GDM1 (cell line): ENCODE measurements around the gene CFAP251.
"Not testable (repeated sequence)": the region's sequence is repeated elsewhere in the genome, so short reads cannot be mapped to it uniquely, and the experiment has no call there.

Experiments
- DNase-seq: peaks from one replicate; lab custom pipeline; 2025; lab: John Stamatoyannopoulos, UW

The CFAP251 gene, protein sequence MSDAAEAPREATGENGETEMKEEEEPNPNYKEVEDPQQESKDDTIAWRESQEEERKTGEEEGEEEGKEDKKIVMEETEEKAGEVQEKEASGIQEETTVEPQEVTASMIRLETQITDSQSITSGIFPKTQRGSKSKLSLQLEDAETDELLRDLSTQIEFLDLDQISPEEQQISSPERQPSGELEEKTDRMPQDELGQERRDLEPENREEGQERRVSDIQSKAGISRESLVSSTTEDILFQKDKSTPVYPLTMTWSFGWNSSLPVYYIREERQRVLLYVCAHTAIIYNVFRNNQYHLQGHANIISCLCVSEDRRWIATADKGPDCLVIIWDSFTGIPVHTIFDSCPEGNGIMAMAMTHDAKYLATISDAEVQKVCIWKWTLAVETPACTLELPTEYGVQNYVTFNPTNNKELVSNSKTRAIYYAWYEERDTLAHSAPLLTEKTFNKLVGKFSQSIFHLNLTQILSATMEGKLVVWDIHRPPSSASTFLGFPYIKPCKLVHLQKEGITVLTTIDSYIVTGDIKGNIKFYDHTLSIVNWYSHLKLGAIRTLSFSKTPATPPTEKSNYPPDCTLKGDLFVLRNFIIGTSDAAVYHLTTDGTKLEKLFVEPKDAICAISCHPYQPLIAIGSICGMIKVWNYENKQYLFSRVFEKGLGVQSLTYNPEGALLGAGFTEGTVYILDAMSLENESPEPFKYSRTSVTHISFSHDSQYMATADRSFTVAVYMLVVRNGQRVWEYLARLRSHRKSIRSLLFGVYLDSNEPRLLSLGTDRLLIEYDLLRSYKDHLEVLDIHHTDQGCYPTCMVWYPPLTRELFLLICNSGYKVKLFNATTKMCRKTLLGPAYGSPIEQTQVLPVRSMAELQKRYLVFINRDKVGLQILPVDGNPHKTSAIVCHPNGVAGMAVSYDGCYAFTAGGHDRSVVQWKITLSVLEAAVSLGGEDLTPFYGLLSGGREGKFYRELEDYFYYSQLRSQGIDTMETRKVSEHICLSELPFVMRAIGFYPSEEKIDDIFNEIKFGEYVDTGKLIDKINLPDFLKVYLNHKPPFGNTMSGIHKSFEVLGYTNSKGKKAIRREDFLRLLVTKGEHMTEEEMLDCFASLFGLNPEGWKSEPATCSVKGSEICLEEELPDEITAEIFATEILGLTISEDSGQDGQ

DNA sequence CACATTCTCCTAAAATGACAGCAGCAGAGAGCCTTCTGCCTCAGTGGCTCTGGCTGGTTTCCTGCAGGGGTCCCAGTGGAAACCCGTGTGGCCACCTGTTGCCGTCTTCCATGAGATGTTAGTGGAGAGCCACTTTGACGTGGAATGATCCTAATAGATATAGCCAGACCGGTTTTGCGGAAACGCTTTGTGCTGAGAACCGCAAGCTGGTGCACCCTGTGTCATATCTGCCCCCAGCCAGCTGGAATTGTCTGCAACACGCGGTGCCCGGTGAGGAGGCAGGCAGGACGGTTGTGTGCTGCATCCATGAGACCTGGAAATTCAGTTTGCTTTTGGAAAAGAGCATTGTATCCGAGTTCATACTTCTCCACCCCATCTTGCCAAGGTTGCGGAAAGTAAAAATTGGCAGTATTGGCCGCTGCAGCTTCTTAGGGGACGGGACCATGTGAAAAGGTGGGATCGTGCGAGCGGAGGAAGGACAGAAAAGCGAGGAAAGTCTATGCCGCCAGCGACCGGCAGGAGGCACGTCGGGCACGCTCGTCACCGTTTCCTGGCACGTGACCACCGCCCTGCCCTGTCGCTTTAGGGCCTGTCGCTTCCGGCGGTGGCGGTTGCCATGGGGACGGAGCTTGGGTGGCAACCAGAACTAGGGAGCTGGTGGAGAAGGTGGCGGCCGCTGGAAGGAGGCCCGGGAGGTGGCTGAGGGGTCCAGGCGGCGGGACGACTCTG lies at the start of gene CFAP251:
Gene CFAP251, plus strand, starts transcription at position 643 of the 729 bp plus-strand sequence. CDS start 2,714 bp downstream, outside the sequence.
- peak; percentile 89 for DNase-seq

DNA sequence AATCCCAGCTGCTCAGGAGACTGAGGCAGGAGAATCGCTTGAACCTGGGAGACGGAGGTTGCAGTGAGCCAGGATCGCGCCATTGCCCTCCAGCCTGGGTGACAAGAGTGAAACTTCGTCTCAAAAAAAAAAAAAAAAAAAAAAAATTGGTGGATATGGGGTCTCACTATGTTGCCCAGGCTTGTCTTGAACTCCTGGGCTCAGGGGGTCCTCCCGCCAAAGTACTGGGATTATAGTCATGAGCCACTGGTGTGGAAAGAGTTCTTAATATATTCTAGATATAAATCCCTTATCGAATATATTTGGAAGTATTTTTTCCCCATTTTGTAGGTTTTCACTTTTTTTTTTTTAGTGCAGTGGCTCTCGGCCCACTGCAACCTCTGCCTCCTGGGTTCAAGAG lies 49.2 kb upstream of the CFAP251 start:
- DNase-seq = not testable (repeated sequence)

DNA sequence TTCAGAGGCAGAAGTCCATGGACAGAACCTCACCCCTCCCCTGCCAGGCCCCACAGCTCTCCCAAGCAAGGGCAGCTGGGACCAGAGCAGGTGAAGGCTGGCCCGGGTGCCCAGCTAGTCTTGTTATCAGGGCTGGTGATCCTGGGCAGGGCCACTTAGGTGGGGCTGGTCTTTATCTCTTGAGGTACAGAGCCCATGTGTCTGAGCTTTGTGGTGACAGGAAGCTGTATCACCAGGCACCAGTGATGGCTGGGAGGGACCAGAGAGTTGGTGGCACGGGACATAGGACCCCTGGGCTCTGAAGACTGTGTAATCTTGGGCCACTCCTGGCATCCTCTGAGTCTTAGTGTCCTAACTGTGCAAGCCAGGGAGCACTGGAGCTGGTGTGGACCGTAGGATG lies 46.9 kb upstream of the CFAP251 start:
- DNase-seq = no peak

DNA sequence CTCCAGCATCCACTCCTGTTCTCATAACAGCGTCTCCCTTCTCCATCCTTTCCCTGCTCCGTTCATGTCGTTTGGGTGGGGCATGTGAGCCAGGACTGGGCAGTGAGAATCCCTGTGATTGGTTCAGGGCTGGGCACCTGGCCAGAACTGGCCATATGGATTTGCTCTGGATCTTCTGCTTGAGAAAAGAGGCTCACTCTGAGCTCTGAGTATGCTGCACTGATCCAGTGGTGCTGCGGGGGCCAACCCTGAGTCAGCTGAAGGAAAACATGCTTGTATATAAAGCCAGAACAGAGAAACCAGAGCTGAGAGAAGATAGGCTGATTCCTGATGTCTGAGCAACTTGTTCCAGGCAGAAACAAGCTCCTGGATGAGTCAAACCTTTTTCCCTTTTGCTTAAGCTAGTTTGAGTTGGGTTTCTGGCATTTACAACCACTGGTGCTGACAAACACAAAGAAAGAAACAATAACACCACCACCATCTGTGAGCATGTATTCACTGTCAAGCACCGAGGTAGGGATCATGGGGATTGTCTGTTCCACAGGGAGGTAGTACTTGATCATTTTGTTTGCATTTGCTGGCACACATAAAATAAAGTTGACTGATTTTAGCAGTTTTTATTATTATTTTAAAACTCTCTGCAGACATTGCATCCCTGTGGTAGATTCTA lies 45.7 kb upstream of the CFAP251 start:
- DNase-seq = no peak

DNA sequence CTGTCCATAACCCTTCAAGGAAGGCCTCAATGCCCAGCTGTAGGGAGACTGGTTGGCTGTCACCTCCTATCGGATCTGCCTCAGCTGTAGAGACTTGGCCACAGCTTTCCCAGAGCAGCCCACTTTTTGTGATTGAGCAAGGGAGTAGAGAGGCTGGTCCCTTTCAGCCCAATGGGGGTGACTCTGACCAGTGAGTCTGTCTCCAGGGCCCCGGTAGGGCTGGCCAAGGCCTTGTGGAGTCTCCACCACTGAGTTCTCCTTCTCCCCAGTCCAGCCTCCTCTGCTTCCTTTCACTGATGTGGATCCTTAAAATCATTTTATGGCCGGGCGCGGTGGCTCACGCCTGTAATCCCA lies 45.2 kb upstream of the CFAP251 start:
- no peak for DNase-seq

DNA sequence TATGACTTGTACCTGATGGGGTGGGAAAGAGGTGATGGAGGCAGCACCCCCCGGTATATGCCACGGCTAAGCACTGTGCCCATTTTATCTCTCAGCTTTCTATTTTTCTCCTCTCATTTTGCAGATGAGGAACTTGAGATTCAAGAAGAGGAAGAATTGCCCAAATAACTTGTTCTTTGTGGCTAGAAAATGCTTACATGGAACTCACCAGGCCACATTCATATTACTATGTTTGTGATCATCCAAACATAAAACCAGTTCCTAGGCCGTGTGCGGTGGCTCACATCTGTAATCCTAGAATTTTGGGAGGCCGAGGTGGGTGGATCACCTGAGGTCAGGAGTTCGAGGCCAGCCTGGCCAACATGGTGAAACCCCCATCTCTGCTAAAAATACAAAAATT lies 44.3 kb upstream of the CFAP251 start:
- no peak for DNase-seq

DNA sequence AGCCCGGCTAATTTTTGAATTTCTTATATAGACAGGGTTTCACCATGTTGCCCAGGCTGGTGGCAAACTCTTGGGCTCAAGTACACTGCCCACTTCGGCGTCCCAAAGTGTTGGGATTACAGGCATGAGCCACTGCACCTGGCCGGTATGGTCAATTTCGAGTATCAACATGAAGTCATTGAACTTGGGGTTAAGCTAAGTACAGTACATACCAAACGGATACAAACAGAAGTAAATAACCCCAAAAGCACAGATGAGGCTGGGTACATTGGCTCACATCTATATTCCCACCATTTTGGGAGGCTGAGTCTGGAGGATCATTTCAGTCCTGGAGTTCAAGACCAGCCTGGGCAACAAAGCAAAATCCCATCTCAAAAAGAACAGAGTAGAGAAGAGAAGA lies 42.8 kb upstream of the CFAP251 start:
- DNase-seq = no peak

DNA sequence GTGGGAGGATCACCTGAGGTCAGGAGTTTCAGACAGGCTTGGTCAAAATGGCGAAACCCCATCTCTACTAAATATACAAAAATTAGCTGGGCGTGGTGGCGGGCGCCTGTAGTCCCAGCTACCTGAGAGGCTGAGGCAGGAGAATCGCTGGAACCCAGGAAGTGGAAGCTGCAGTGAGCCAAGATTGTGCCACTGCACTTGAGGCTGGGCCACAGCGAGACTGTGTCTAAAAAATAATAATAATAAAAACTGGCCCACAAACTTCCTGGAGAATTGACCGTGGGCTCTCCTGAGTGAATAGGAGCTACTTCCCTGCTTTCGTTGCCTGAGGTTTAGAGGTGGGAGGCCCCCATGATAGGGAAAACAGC lies 42.3 kb upstream of the CFAP251 start:
- not testable (repeated sequence) for DNase-seq

DNA sequence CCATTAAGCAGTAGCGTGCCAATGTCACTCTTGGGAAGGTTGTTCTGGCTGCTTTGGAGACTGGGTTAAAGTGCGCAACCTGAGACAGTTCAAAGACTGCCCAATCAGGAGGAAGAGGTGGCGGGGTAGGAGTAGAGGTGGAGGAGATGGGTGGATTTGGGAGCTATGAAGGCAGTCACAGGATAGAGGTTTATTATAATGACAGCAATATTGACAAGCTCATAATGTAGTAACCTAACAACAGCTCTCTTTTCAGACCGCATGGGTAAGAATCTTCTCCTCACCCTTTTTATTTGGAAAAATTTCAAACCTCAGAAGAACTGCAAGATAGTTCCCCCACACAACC lies 35.1 kb upstream of the CFAP251 start:
- DNase-seq = no peak

DNA sequence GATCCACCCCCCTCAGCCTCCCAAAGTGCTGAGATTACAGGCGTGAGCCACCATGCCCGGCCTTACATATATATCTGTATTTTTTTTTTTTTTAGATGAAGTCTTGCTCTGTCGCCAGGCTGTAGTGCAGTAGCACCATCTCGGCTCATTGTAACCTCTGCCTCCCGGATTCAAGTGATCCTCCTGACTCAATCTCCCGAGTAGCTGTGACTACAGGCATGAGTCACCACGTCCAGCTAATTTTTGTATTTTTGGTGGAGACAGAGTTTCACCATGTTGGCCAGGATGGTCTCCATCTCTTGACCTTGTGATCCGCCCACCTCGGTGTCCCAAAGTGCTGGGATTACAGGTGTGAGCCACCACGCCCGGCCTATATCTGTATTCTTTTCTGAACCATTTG lies 33.3 kb upstream of the CFAP251 start:
- not testable (repeated sequence) for DNase-seq

DNA sequence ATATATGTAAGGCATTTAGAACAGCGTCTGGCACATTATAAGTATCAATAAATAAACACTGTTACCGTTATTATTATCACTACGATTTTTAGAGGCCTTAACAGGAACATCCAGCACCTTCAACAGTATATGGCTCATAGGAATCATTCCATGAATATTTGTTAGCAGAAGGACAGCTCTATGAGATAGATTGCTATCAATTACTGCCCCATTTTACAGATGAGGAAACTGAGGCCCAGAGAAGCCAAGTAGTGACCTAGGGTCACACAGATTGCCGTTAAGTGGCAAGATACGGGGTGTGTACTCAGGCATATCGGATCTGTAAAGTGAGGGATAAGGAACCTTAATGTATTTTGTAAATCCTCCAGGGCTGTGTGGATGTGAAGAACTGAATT lies 30.3 kb upstream of the CFAP251 start:
- DNase-seq = no peak

DNA sequence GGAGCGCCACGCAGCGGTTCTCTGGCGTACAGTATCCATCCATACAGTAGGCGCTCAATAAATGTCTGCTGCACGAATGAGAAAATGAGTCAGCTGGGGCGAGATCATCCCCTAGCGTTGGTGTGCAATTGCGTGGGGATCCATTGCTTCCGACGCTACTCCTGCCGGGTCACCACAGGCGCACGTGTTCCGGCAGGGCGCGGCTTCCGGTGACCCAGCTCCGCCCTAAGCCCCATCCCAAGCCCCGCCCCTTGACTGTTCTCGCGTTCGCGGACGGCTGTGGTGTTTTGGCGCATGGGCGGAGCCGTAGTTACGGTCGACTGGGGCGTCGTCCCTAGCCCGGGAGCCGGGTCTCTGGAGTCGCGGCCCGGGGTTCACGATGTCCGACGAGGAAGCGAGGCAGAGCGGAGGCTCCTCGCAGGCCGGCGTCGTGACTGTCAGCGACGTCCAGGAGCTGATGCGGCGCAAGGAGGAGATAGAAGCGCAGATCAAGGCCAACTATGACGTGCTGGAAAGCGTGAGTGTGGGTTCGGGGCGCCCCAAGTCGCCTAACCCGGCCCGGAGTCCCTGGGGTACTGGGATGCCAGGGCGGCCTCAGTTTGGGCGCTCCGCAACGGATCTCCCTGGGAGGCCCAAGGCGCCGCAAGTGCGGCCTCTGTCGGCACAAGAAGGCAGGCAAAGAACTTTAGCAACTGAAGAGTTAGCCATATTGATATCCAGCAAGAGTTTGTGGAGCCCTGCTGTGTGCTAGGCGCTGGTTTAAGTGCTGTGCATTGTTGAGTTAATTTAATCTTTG lies 29.7 kb upstream of the CFAP251 start, which contains the start of gene PSMD9:
Gene PSMD9, plus strand, starts transcription at position 313 of the 796 bp plus-strand sequence. Its CDS starts 67 bp downstream, at position 380.
- peak; percentile 98 for DNase-seq

DNA sequence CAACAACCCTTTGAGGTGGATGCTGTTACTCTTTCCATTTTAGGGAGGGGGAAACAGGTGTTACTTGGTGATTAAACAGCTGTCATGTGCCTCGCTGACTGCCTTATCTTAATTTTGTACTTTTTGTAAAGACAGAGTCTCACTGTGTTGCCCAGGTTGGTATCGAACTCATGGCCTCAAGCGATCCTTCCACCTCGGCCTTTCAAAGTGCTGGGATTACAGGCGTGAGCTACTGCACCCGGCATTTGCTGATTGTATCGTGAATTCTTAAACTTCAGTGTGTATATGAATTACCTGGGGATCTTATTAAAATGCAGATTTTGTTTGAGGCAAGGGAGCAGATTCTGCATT lies 29.1 kb upstream of the CFAP251 start:
- no peak for DNase-seq

DNA sequence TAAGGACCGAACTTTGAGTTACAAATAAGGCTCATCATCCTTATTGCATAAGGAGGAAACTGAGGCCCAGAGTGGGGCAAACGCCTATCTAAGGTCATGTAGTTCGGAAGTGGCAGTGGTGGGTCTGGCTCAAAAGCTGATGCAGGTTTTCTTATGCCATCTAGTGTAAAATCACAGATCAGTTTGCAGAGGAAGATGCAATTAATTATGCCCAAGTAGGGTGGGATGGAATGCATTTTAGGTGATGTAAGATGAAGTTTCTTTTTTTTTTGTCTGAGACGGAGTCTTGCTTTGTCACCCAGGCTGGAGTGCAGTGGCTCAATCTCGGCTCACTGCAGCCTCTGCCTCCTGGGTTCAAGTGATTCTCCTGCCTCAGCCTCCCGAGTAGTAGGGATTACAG lies 28.7 kb upstream of the CFAP251 start:
- DNase-seq = not testable (repeated sequence)

DNA sequence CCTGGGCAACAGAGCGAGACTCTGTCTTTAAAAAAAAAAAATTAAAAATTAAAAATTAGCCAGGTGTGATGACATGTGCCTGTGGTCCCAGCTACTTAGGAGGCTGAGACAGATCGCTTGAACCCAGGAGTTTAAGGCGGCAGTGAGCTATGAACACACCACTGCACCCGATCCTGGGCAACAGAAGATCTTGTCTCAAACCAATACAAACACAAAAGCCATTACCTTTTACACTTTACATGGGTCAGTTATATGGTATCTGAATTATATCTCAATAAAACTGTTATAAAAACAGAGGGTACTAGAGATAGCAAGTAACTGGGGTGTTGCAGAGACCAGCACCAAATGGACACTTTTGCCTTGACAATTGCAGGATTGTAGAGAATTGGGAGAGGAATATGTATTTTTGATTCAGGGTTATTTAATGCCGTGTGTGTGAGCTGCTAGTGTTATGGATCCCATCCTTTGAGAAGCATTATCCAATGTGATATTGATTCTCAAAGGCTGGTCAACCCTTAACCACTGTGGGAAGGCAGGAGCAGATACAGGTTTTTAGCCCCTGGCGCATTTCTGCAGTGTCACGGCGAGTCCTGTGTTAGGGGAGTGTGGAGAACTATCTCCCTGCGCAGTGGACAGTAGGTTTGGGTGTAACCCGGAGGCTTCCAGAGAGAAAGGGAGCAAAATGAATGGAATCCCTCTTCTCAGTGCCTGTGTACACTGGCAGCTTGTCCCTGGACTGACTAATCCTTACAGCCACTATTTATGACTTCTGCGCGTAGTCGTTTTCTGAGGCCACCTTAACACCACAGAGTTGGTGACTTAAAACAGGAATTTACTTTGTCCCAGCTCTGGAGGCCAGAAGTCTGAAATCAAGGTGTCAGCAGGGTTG lies 25.5 kb upstream of the CFAP251 start:
- no peak for DNase-seq

DNA sequence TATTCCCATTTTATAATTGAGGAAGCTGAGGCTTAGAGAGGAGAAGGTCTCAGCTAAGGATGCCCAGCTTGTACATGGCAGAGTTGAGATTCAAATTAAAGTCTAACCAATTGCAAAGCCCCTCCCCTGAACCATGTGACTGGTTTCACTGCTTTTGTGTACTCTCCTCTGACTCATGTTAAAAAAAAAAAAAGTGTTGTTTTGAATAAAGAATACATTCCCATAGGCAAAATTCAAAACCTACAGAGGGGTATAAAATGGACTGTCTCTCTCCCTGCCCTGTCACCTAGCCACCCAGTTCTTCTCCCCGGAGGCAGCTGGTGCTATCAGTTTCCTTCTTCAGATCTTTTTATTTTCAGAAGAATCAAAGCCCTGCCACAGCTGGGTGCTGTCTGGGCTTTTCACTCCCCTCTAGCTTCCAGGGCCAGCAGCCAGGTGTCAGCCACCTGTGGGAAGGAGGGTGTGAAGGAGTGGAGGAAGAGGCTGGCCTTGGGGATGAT lies 24.4 kb upstream of the CFAP251 start:
- DNase-seq = no peak

DNA sequence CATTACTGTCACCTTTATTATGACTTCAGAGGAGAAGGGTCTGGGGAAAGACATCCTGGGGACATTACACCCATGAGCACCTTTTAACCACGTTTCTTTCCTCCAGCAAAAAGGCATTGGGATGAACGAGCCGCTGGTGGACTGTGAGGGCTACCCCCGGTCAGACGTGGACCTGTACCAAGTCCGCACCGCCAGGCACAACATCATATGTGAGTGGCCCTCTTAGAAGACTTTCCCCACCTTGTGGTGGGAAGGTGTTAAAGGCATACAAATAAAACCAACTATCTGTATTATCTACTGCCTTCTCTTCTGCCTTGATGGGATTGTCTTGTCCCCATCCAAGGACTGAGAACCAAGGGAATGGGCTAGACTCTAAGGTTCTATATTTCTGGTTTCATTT lies 23.8 kb upstream of the CFAP251 start:
- no peak for DNase-seq

DNA sequence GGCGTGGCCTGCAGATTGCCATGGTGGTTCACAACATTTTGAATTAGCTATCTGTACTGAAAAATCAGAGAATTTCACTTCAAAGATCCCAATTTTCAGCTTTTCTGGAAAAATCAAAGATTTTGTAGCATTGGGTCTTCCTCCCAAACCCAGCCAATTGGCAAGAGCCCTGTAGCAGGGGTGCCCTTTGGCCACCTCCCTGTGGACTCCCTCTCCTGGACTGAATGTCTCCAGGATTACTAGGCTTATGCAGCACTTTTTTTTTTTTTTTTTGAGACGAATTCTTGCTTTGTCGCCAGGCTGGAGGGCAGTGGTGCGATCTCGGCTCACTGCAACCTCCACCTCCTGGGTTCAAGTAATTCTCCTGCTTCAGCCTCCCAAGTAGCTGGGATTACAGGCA lies 20.1 kb upstream of the CFAP251 start:
- DNase-seq = no peak

DNA sequence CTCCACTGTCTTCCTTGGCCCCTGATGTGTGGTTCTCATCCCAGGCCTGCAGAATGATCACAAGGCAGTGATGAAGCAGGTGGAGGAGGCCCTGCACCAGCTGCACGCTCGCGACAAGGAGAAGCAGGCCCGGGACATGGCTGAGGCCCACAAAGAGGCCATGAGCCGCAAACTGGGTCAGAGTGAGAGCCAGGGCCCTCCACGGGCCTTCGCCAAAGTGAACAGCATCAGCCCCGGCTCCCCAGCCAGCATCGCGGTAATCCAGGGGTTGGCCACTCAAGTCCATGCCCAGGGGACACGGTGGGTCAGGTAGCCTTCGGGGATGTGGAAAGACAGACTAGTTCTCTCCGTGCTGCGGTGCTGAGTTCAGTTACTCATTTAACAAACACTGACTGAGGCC lies 18.8 kb upstream of the CFAP251 start:
- no peak for DNase-seq
